H9 (cell line): ENCODE data around the gene NTRK3. TPM values are rescaled to one million over a fixed set of nuclear protein-coding genes. Genes with fewer than 3 reads are reported as not detected.

Experiments used
- DNase-seq: peaks from one replicate; pipeline ENCODE4 v3.0.0-alpha.2; 2017
- H2AFZ ChIP-seq: one replicate; pipeline ENCODE4 v1.6.1; 2013; ENCODE audit warnings: mild to moderate bottlenecking, low read length, control low read depth, moderate library complexity
- H2AK5ac ChIP-seq: 2 replicates; pipeline ENCODE4 v1.6.1; 2013; ENCODE audit warnings: low read length, control low read depth, mixed read lengths; ENCODE audit not compliant: insufficient read length
- H2BK120ac ChIP-seq: one replicate; pipeline ENCODE4 v1.6.1; 2013; ENCODE audit warnings: low read depth, mild to moderate bottlenecking, low read length, control low read depth, inconsistent platforms; ENCODE audit not compliant: poor library complexity, severe bottlenecking
- H2BK12ac ChIP-seq: 2 replicates; pipeline ENCODE4 v1.6.1; 2013; ENCODE audit warnings: low read length, control low read depth, mixed read lengths, low read depth; ENCODE audit not compliant: insufficient read length
- H2BK15ac ChIP-seq: 2 replicates; pipeline ENCODE4 v1.6.1; 2013; ENCODE audit warnings: low read depth, low read length, control low read depth
- H2BK20ac ChIP-seq: one replicate; pipeline ENCODE4 v1.6.1; 2013; ENCODE audit warnings: low read depth, mild to moderate bottlenecking, low read length, control low read depth, inconsistent platforms; ENCODE audit not compliant: poor library complexity, severe bottlenecking
- H2BK5ac ChIP-seq: 2 replicates; pipeline ENCODE4 v1.6.1; 2013; ENCODE audit warnings: low read length, control low read depth, mixed read lengths; ENCODE audit not compliant: insufficient read length
- H3K14ac ChIP-seq: 2 replicates; pipeline ENCODE4 v1.6.1; 2013; ENCODE audit warnings: low read length, control low read depth; ENCODE audit not compliant: insufficient read depth
- H3K18ac ChIP-seq: 2 replicates; pipeline ENCODE4 v1.6.1; 2013; ENCODE audit warnings: low read depth, mild to moderate bottlenecking, mixed read lengths, low read length, control low read depth; ENCODE audit not compliant: insufficient read length
- H3K23ac ChIP-seq: 2 replicates; pipeline ENCODE4 v1.6.1; 2013; ENCODE audit warnings: low read length, control low read depth, mixed read lengths, low read depth; ENCODE audit not compliant: insufficient read length
- H3K23me2 ChIP-seq: 2 replicates; pipeline ENCODE4 v1.6.1; 2013; ENCODE audit warnings: low read depth, mild to moderate bottlenecking, mixed read lengths, low read length, control low read depth; ENCODE audit not compliant: insufficient read length, poor library complexity, severe bottlenecking
- H3K27ac ChIP-seq: 2 replicates; pipeline ENCODE4 v1.5.1; 2013; ENCODE audit warnings: low read length, control low read depth, mixed read lengths, low read depth; ENCODE audit not compliant: insufficient read length
- H3K27me3 ChIP-seq: 2 replicates; pipeline ENCODE4 v1.6.1; 2013; ENCODE audit warnings: low read length, control low read depth, inconsistent platforms; ENCODE audit not compliant: insufficient read depth
- H3K4ac ChIP-seq: 2 replicates; pipeline ENCODE4 v1.6.1; 2013; ENCODE audit warnings: low read depth, mild to moderate bottlenecking, control low read depth, inconsistent platforms, low read length, moderate library complexity
- H3K4me1 ChIP-seq: 2 replicates; pipeline ENCODE4 v1.6.1; 2013; ENCODE audit warnings: low read length, control low read depth, inconsistent platforms; ENCODE audit not compliant: insufficient read depth
- H3K4me2 ChIP-seq: 2 replicates; pipeline ENCODE4 v1.6.1; 2013; ENCODE audit warnings: low read length, control low read depth, mixed read lengths; ENCODE audit not compliant: insufficient read length, insufficient read depth
- H3K56ac ChIP-seq: 2 replicates; pipeline ENCODE4 v1.6.1; 2013; ENCODE audit warnings: low read depth, mild to moderate bottlenecking, mixed read lengths, low read length, control low read depth; ENCODE audit not compliant: insufficient read length
- H3K79me1 ChIP-seq: 2 replicates; pipeline ENCODE4 v1.6.1; 2013; ENCODE audit warnings: low read depth, mild to moderate bottlenecking, moderate library complexity, low read length, control low read depth, inconsistent platforms; ENCODE audit not compliant: insufficient read depth, poor library complexity, severe bottlenecking
- H3K79me2 ChIP-seq: 2 replicates; pipeline ENCODE4 v1.6.1; 2013; ENCODE audit warnings: low read length, control low read depth, inconsistent platforms; ENCODE audit not compliant: insufficient read depth
- H3K9ac ChIP-seq: 2 replicates; pipeline ENCODE4 v1.6.1; 2013; ENCODE audit warnings: low read length, control low read depth, mixed read lengths; ENCODE audit not compliant: insufficient read length; ENCODE audit errors: extremely low read depth
- H3K9me3 ChIP-seq: one replicate; pipeline ENCODE4 v1.6.1; 2013; ENCODE audit warnings: low read depth, low read length, inconsistent platforms; ENCODE audit not compliant: control insufficient read depth
- H3T11ph ChIP-seq: one replicate; pipeline ENCODE4 v1.6.1; 2013; ENCODE audit warnings: mild to moderate bottlenecking, low read length, control low read depth, inconsistent platforms
- H4K20me1 ChIP-seq: one replicate; pipeline ENCODE4 v1.6.1; 2013; ENCODE audit not compliant: control insufficient read depth, insufficient read length, insufficient read depth
- H4K5ac ChIP-seq: 2 replicates; pipeline ENCODE4 v1.6.1; 2013; ENCODE audit warnings: low read depth, mild to moderate bottlenecking, mixed read lengths, low read length, control low read depth; ENCODE audit not compliant: insufficient read length
- H4K8ac ChIP-seq: replicated peaks from 2 replicates; pipeline ENCODE4 v1.6.1; 2013; ENCODE audit warnings: low read length, control low read depth, mixed read lengths, low read depth; ENCODE audit not compliant: insufficient read length
- H4K91ac ChIP-seq: 2 replicates; pipeline ENCODE4 v1.6.1; 2013; ENCODE audit warnings: low read depth, mild to moderate bottlenecking, moderate library complexity, mixed read lengths, low read length, control low read depth; ENCODE audit not compliant: insufficient read length
- H3K27ac Mint-ChIP-seq, 3 experiments: 2 replicates in 2 of 3; 3 replicates in 1 of 3; pipeline ENCODE4 v1.8.0; 2020 to 2021; ENCODE audit warnings: mixed read lengths in 3 of 3, mild to moderate bottlenecking in 1 of 3, moderate library complexity in 1 of 3
- H3K27me3 Mint-ChIP-seq: 2 replicates; pipeline ENCODE4 v1.8.0; 2021; ENCODE audit warnings: low read depth, mild to moderate bottlenecking, moderate library complexity, mixed read lengths
- H3K36me3 Mint-ChIP-seq, 3 experiments: 2 replicates in 2 of 3; 3 replicates in 1 of 3; pipeline ENCODE4 v1.8.0; 2020 to 2021; ENCODE audit warnings: low read depth in 3 of 3, mixed read lengths in 3 of 3; ENCODE audit not compliant: insufficient read depth in 1 of 3
- H3K4me1 Mint-ChIP-seq, 2 experiments: 2 replicates each; pipeline ENCODE4 v1.8.0; 2020; ENCODE audit warnings: mixed read lengths in 2 of 2
- H3K4me3 Mint-ChIP-seq, 2 experiments: 2 replicates in 1 of 2; 3 replicates in 1 of 2; pipeline ENCODE4 v1.8.0; 2020 to 2021; ENCODE audit warnings: mild to moderate bottlenecking in 2 of 2, mixed read lengths in 2 of 2, moderate library complexity in 1 of 2
- H3K9me3 Mint-ChIP-seq, 2 experiments: 2 replicates in 1 of 2; 3 replicates in 1 of 2; pipeline ENCODE4 v1.8.0; 2020; ENCODE audit warnings: mild to moderate bottlenecking in 2 of 2, mixed read lengths in 2 of 2, moderate library complexity in 1 of 2
- WGBS: extraction: QIAGEN DNeasy Blood & Tissue Kit; methylation state at CpG from one replicate; pipeline ENCODE4 v1.1.7; 2013; ENCODE audit warnings: missing lambda C conversion rate, low lambda C conversion rate, mixed read lengths; ENCODE audit not compliant: insufficient read length; ENCODE audit errors: extremely low coverage; 5-methylcytosine and 5-hydroxymethylcytosine counted together
- total RNA-seq: library from RNA; stranded (reverse); gene quantifications from 2 replicates; pipeline ENCODE4 v1.2.1, GENCODE V29; 2021
- TF ChIP-seq, protein P1 (sequence below): fragments of 200-600 bp; sonication (generic); conservative IDR thresholded peaks from 3 replicates; pipeline ENCODE4 v1.8.0; 2021; ENCODE audit warnings: antibody characterized with exemption, mild to moderate bottlenecking

The NTRK3 gene
- total RNA-seq, 1 experiment from 2014 or later = 2.5 TPM

GRCh38 chr15:88100181-88100580 is 156.4 kb downstream of the NTRK3 start:
- H3K9me3 Mint-ChIP-seq = peaks cover 0 to 2% of the 10 kb centered on the region in 2 experiments; a peak in 1 of 5 replicates
- no peak overlapping the region for H3K27ac Mint-ChIP-seq
- H3K79me2 ChIP-seq = no peaks in the 10 kb centered on the region
- no peak overlapping the region for H4K5ac ChIP-seq
- no peak overlapping the region for H3K4me2 ChIP-seq
- peaks cover 3% of the 10 kb centered on the region in 2 experiments; a peak in 1 of 4 replicates for H3K4me1 Mint-ChIP-seq
- no peaks in the 10 kb centered on the region for H3K23me2 ChIP-seq
- DNase-seq = no peak
- no peak overlapping the region for H2AK5ac ChIP-seq
- H3T11ph ChIP-seq = no peak overlapping the region
- H4K8ac ChIP-seq = no peak overlapping the region
- no peaks in the 10 kb centered on the region for H3K36me3 Mint-ChIP-seq
- no peak overlapping the region for H2BK5ac ChIP-seq
- H2BK120ac ChIP-seq = no peak overlapping the region
- H3K56ac ChIP-seq = no peak overlapping the region
- H3K27me3 ChIP-seq = no peaks in the 10 kb centered on the region
- H3K4me1 ChIP-seq = no peaks in the 10 kb centered on the region
- H3K14ac ChIP-seq = no peak overlapping the region
- no peak overlapping the region for H3K23ac ChIP-seq
- no peak overlapping the region for H3K4me3 Mint-ChIP-seq
- no peak overlapping the region for H2AFZ ChIP-seq
- no CpG with 5 or more reads among the region's 2 CpGs for WGBS
- no peak overlapping the region for H3K18ac ChIP-seq
- no peak overlapping the region for H2BK15ac ChIP-seq
- no peak overlapping the region for H3K9ac ChIP-seq
- H3K79me1 ChIP-seq = no peaks in the 10 kb centered on the region
- H2BK20ac ChIP-seq = no peak overlapping the region
- no peak overlapping the region for H3K27ac ChIP-seq
- no peaks in the 10 kb centered on the region for H3K9me3 ChIP-seq
- no peak overlapping the region for H3K4ac ChIP-seq
- TF ChIP-seq, protein P1, sequence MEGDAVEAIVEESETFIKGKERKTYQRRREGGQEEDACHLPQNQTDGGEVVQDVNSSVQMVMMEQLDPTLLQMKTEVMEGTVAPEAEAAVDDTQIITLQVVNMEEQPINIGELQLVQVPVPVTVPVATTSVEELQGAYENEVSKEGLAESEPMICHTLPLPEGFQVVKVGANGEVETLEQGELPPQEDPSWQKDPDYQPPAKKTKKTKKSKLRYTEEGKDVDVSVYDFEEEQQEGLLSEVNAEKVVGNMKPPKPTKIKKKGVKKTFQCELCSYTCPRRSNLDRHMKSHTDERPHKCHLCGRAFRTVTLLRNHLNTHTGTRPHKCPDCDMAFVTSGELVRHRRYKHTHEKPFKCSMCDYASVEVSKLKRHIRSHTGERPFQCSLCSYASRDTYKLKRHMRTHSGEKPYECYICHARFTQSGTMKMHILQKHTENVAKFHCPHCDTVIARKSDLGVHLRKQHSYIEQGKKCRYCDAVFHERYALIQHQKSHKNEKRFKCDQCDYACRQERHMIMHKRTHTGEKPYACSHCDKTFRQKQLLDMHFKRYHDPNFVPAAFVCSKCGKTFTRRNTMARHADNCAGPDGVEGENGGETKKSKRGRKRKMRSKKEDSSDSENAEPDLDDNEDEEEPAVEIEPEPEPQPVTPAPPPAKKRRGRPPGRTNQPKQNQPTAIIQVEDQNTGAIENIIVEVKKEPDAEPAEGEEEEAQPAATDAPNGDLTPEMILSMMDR = no peak
- no peaks in the 10 kb centered on the region for H4K20me1 ChIP-seq
- no peak overlapping the region for H4K91ac ChIP-seq
- H2BK12ac ChIP-seq = no peak overlapping the region
- no peaks in the 10 kb centered on the region; the same call in none of the 2 replicates for H3K27me3 Mint-ChIP-seq
